HCT116 (cell line): ENCODE results near the gene TBX15. TPM values are rescaled to one million over a fixed set of nuclear protein-coding genes. Genes with fewer than 3 reads are reported as not detected.
A peak's percentile ranks its signal among the peaks of the same experiment; 100 is the strongest.

ENCODE experiments used
- ATAC-seq: fragments of 200-7000 bp; cut with Tn5 transposase; 2 replicates; pipeline ENCODE4 v1.9.1; 2020; ENCODE audit warnings: mild to moderate bottlenecking, moderate library complexity
- BruUV-seq: library from RNA; stranded (reverse); fragments of 400-500 nt; replicated peaks from 2 replicates; lab custom pipeline; 2021; lab: Mats Ljungman, UMichigan
- CTCF ChIA-PET: fragments of 300-600 bp; sonication (Branson Sonifier 250); formaldehyde crosslinking; loops from one replicate; lab custom pipeline; 2021; ENCODE audit warnings: antibody characterized with exemption; lab: Charles Lee
- POLR2A ChIA-PET: fragments of 300-600, 350-600 bp; sonication (Branson Sonifier 250); formaldehyde crosslinking; loops from one replicate; lab custom pipeline; 2021; ENCODE audit warnings: antibody characterized with exemption; lab: Charles Lee
- RAD21 ChIA-PET, 2 experiments: fragments of 300-600 bp; sonication (Branson Sonifier 250); formaldehyde crosslinking; loops; one replicate each; lab custom pipeline; 2023; ENCODE audit warnings: low total read pairs in 2 of 2; ENCODE audit not compliant: uncharacterized antibody in 2 of 2, unreplicated experiment in 2 of 2, low non-redundant PET in 1 of 2; lab: Charles Lee
- DNase-seq: peaks from one replicate; pipeline ENCODE4 v3.0.0-alpha.2; 2010; ENCODE audit warnings: low read depth, low spot score
- H2AFZ ChIP-seq: fragments of 200-600 bp; shearing (Covaris generic), sonication (generic); 2 replicates; pipeline ENCODE4 v1.6.1; 2017; ENCODE audit warnings: low read depth, mixed run types, mixed read lengths, antibody characterized with exemption, low read length; ENCODE audit not compliant: poor library complexity, severe bottlenecking
- H3K27ac ChIP-seq: 2 replicates; pipeline ENCODE4 v1.5.1; 2012; ENCODE audit warnings: low read depth, low read length
- H3K27me3 ChIP-seq: fragments of 200-600 bp; sonication (generic); 2 replicates; pipeline ENCODE4 v1.6.1; 2016; ENCODE audit warnings: mixed run types, low read length, mixed read lengths; ENCODE audit not compliant: insufficient read depth
- H3K36me3 ChIP-seq, 2 experiments: fragments of 200-500 bp in 1 of 2; fragments of 200-600 bp in 1 of 2; sonication (Bioruptor generic) in 1 of 2; sonication (generic) in 1 of 2; 2 replicates each; pipeline versions ENCODE4 v1.5.1 to v1.6.1; 2014 to 2016; ENCODE audit warnings: low read length in 2 of 2, inconsistent platforms in 1 of 2, mixed read lengths in 1 of 2, mixed run types in 1 of 2; ENCODE audit not compliant: insufficient read depth in 2 of 2, control insufficient read depth in 1 of 2
- H3K4me1 ChIP-seq, 2 experiments: fragments of 200-600 bp in 1 of 2; sonication (generic) in 1 of 2; 2 replicates each; pipeline versions ENCODE4 v1.5.1 to v1.6.1; 2012 to 2017; ENCODE audit warnings: low read length in 2 of 2, inconsistent platforms in 1 of 2, mild to moderate bottlenecking in 1 of 2, mixed read lengths in 1 of 2, mixed run types in 1 of 2, moderate library complexity in 1 of 2; ENCODE audit not compliant: insufficient read depth in 2 of 2, control insufficient read depth in 1 of 2
- H3K4me2 ChIP-seq: fragments of 200-600 bp; sonication (generic); 2 replicates; pipeline ENCODE4 v1.6.1; 2017; ENCODE audit warnings: mixed run types, low read length, mixed read lengths
- H3K4me3 ChIP-seq, 2 experiments: fragments of 200-600 bp in 1 of 2; sonication (generic) in 1 of 2; replicated peaks in 1 of 2; 2 replicates each; pipeline ENCODE4 v1.5.1; 2011 to 2016; ENCODE audit warnings: low read length in 2 of 2, control low read depth in 1 of 2, low read depth in 1 of 2, mild to moderate bottlenecking in 1 of 2, mixed read lengths in 1 of 2, mixed run types in 1 of 2
- H3K79me2 ChIP-seq: fragments of 200-600 bp; sonication (generic); 2 replicates; pipeline ENCODE4 v1.6.1; 2017; ENCODE audit warnings: mild to moderate bottlenecking, mixed run types, low read length, moderate library complexity, mixed read lengths; ENCODE audit not compliant: insufficient read depth
- H3K9ac ChIP-seq: fragments of 200-600 bp; sonication (generic); 2 replicates; pipeline ENCODE4 v1.6.1; 2016; ENCODE audit warnings: low read length, mixed read lengths
- H3K9me2 ChIP-seq: fragments of 200-600 bp; sonication (generic), shearing (Covaris generic); 2 replicates; pipeline ENCODE4 v1.6.1; 2017; ENCODE audit warnings: mixed run types, mild to moderate bottlenecking, moderate library complexity; ENCODE audit not compliant: insufficient read depth
- H3K9me3 ChIP-seq, 2 experiments: fragments of 200-500 bp in 1 of 2; fragments of 200-600 bp in 1 of 2; sonication (Bioruptor generic) in 1 of 2; sonication (generic) in 1 of 2; 2 replicates each; pipeline ENCODE4 v1.6.1; 2014 to 2017; ENCODE audit warnings: low read length in 2 of 2, mixed read lengths in 2 of 2, inconsistent platforms in 1 of 2, low read depth in 1 of 2, mild to moderate bottlenecking in 1 of 2, mixed run types in 1 of 2, moderate library complexity in 1 of 2; ENCODE audit not compliant: control insufficient read depth in 1 of 2, insufficient read depth in 1 of 2
- H4K20me1 ChIP-seq: fragments of 200-600 bp; sonication (generic), shearing (Covaris generic); 2 replicates; pipeline ENCODE4 v1.6.1; 2017; ENCODE audit warnings: mixed run types, mild to moderate bottlenecking, moderate library complexity; ENCODE audit not compliant: insufficient read depth
- CBX3 ChIP-seq: IDR thresholded peaks from 2 replicates; pipeline ENCODE4 v1.6.1; 2012; ENCODE audit warnings: low read depth
- EGR1 ChIP-seq: IDR thresholded peaks from 2 replicates; pipeline ENCODE4 v1.6.1; 2012; ENCODE audit warnings: low read depth
- EZH2phosphoT487 ChIP-seq: fragments of 200-600 bp; IDR thresholded peaks from 2 replicates; pipeline ENCODE4 v1.6.1; 2018; ENCODE audit warnings: antibody characterized with exemption, borderline replicate concordance
- FOSL1 ChIP-seq: IDR thresholded peaks from 2 replicates; pipeline ENCODE4 v1.6.1; 2012; ENCODE audit warnings: low read depth
- JUND ChIP-seq: IDR thresholded peaks from 2 replicates; pipeline ENCODE4 v1.6.1; 2012
- POLR2AphosphoS5 ChIP-seq: IDR thresholded peaks from 2 replicates; pipeline ENCODE4 v1.6.1; 2011; ENCODE audit warnings: mild to moderate bottlenecking, low read depth, low read length, moderate library complexity
- TCF7L2 ChIP-seq: IDR thresholded peaks from 2 replicates; pipeline ENCODE4 v1.7.0; 2011; ENCODE audit warnings: borderline replicate concordance, inconsistent platforms; ENCODE audit not compliant: insufficient read depth, insufficient read length; ENCODE audit errors: extremely low read depth
- ZBTB33 ChIP-seq: IDR thresholded peaks from 2 replicates; pipeline ENCODE4 v1.6.1; 2011; ENCODE audit warnings: mild to moderate bottlenecking, low read length, moderate library complexity; ENCODE audit not compliant: insufficient replicate concordance; ENCODE audit errors: extremely low read depth
- ZFX ChIP-seq: fragments of 450-650 bp; IDR thresholded peaks from 2 replicates; pipeline ENCODE4 v1.6.1; 2017
- ZNF274 ChIP-seq: fragments of 200-500 bp; sonication (Bioruptor generic); IDR thresholded peaks from 2 replicates; pipeline ENCODE4 v1.6.1; 2014; ENCODE audit warnings: mild to moderate bottlenecking, low read depth, low read length, inconsistent platforms
- intact Hi-C: fragments of 100-400 bp; cut with micrococcal nuclease; formaldehyde crosslinking; loops from 2 replicates; pipeline ENCODE4 v1.10.0; 2022
- total RNA-seq: library from RNA; stranded (reverse); gene quantifications from one replicate; pipeline ENCODE4 v1.2.1, GENCODE V29; 2021; ENCODE audit not compliant: unreplicated experiment

The TBX15 gene
- total RNA-seq, 1 experiment from 2014 or later = not detected

- CTCF ChIA-PET = no interaction called here
- intact Hi-C loops = no loop called here
- RAD21 ChIA-PET = no interaction called here
- Histone ChIP-seq H3K9me2 (no peaks in the 10 kb centered on the region), H4K20me1 (no peaks in the 10 kb centered on the region), H3K36me3 (no peaks in the 10 kb centered on the region), H3K4me1 (no peaks in the 10 kb centered on the region), H3K4me3 (no peak overlapping the region), H3K79me2 (no peaks in the 10 kb centered on the region), H2AFZ (no peak overlapping the region), H3K27ac (no peak overlapping the region), H3K27me3 (peaks cover 13% of the 10 kb centered on the region), H3K4me2 (no peak overlapping the region), H3K9me3 (no peaks in the 10 kb centered on the region), H3K9ac (no peak overlapping the region)
- POLR2A ChIA-PET = no interaction called here
- TF ChIP-seq EGR1 (no peak), TCF7L2 (no peak), ZBTB33 (no peak), JUND (no peak), EZH2phosphoT487 (no peak), FOSL1 (no peak), ZFX (no peak), CBX3 (no peak), POLR2AphosphoS5 (no peak), ZNF274 (no peak)
- BruUV-seq = no TSS peak
- DNase-seq (no peak), ATAC-seq (no peak)
These were observed 39.8 kb downstream of the TBX15 start for GRCh38 chr1:118948351-118948750.

- RAD21 ChIA-PET = no interaction called here
- CTCF ChIA-PET = no interaction called here
- peaks cover 18% of the 10 kb centered on the region for H3K27me3 ChIP-seq
- H3K4me1 ChIP-seq = no peaks in the 10 kb centered on the region
- TF ChIP-seq FOSL1 = 0 out of 2 replicates have a peak, but pooled peaks have one; percentile 8
- no peak for TF ChIP-seq ZNF274
- no peak for TF ChIP-seq CBX3
- TF ChIP-seq, all 23 proteins: peak for 1
- H2AFZ ChIP-seq = no peak overlapping the region
- H3K79me2 ChIP-seq = no peaks in the 10 kb centered on the region
- no TSS peak for BruUV-seq
- no peaks in the 10 kb centered on the region for H3K9me3 ChIP-seq
- intact Hi-C loops = no loop called here
- no peaks in the 10 kb centered on the region for H3K36me3 ChIP-seq
- no peak overlapping the region for H3K4me3 ChIP-seq
- H3K9ac ChIP-seq = no peak overlapping the region
- no peaks in the 10 kb centered on the region for H3K9me2 ChIP-seq
- no peak overlapping the region for H3K27ac ChIP-seq
- H3K4me2 ChIP-seq = no peak overlapping the region
- POLR2A ChIA-PET = no interaction called here
- no peak for ATAC-seq
- DNase-seq = no peak
- no peaks in the 10 kb centered on the region for H4K20me1 ChIP-seq
These were observed 40.4 kb downstream of the TBX15 start for GRCh38 chr1:118947790-118948189.
